ENCODE data around the gene VANGL2. TPM values are rescaled to one million over a fixed set of nuclear protein-coding genes. Genes with fewer than 3 reads are reported as not detected.
A peak's percentile ranks its signal among the peaks of the same experiment; 100 is the strongest.

VANGL2 gene
- total RNA-seq, 2 experiments from 2014 or later = not detected

- Mint-ChIP-seq H3K36me3 (ENCODE audit: low read depth) (no peaks in the 10 kb centered on the region), H3K27me3 (no peaks in the 10 kb centered on the region), H3K4me1 (ENCODE audit: low read depth) (peaks cover 47% of the 10 kb centered on the region), H3K27ac (peak overlapping the region; percentile 94), H3K4me3 (peak overlapping the region; percentile 70), H3K9me3 (no peaks in the 10 kb centered on the region)
- no peak for ATAC-seq (ENCODE audit: poor library complexity)
- H3K36me3 ChIP-seq (ENCODE audit: insufficient read depth, low read length) = no peaks in the 10 kb centered on the region
- no peaks in the 10 kb centered on the region for H3K27me3 ChIP-seq (ENCODE audit: control insufficient read depth in 1 of 2, insufficient read depth in 2 of 2, low read length in 2 of 2)
- H3K4me3 ChIP-seq (ENCODE audit: low read length) = no peak overlapping the region
- no peak for TF ChIP-seq CTCF (IDR thresholded peaks at IDR 0.05)
- ChIA-PET CTCF (interaction anchor here (1.3 kb wide), 1 partner anchor 10 kb away, joined by 3 read pairs; no protein-coding TSS in a partner anchor), POLR2A (interaction anchor here (1.8 kb wide), 1 partner anchor 13 kb away, joined by 5 read pairs; no protein-coding TSS in a partner anchor)
- H3K27ac ChIP-seq (ENCODE audit: low read depth in 1 of 2, low read length in 2 of 2) = peak overlapping the region; percentile 69 to 81
- no peak for DNase-seq
- no peaks in the 10 kb centered on the region for H3K9me3 ChIP-seq (ENCODE audit: control insufficient read depth in 1 of 2, insufficient read depth in 1 of 2, low read length in 2 of 2)
- intact Hi-C loops (cut with DNase I, micrococcal nuclease) = loop anchor here (2.0 to 5.0 kb wide), 2 partner anchors 82 to 83 kb away; partner anchors contain the start of gene SLAMF6 (in 1 of the 2)
- peaks cover 18% of the 10 kb centered on the region for H3K4me1 ChIP-seq (ENCODE audit: insufficient read depth, low read length)
Measured at GRCh38 chr1:160438935-160439334, 38.6 kb downstream of the VANGL2 start.

- intact Hi-C loops (cut with DNase I, micrococcal nuclease) = loop anchor here (2.0 to 5.0 kb wide), 2 partner anchors 81 to 83 kb away; partner anchors contain the start of gene SLAMF6 (in 1 of the 2)
- H3K4me1 Mint-ChIP-seq (ENCODE audit: low read depth) = peaks cover 51% of the 10 kb centered on the region
- no peaks in the 10 kb centered on the region for H3K36me3 ChIP-seq (ENCODE audit: insufficient read depth, low read length)
- no peaks in the 10 kb centered on the region for H3K9me3 Mint-ChIP-seq
- no peaks in the 10 kb centered on the region for H3K27me3 Mint-ChIP-seq
- no peak overlapping the region for H3K4me3 ChIP-seq (ENCODE audit: low read length)
- ChIA-PET POLR2A (interaction anchor here (1.1 to 1.8 kb wide), 2 partner anchors 10 to 12 kb away, joined by 3 to 5 read pairs; no protein-coding TSS in a partner anchor), CTCF (interaction anchor here (0.8 to 1.3 kb wide), 2 partner anchors 11 to 85 kb away, joined by 3 read pairs; no protein-coding TSS in a partner anchor)
- H3K4me3 Mint-ChIP-seq = no peak overlapping the region
- H3K27me3 ChIP-seq (ENCODE audit: control insufficient read depth in 1 of 2, insufficient read depth in 2 of 2, low read length in 2 of 2) = no peaks in the 10 kb centered on the region
- H3K27ac Mint-ChIP-seq = no peak overlapping the region
- DNase-seq = no peak
- H3K27ac ChIP-seq (ENCODE audit: low read depth in 1 of 2, low read length in 2 of 2) = no peak overlapping the region
- no peaks in the 10 kb centered on the region for H3K9me3 ChIP-seq (ENCODE audit: control insufficient read depth in 1 of 2, insufficient read depth in 1 of 2, low read length in 2 of 2)
- peaks cover 18% of the 10 kb centered on the region for H3K4me1 ChIP-seq (ENCODE audit: insufficient read depth, low read length)
- ATAC-seq (ENCODE audit: poor library complexity) = no peak
- no peak for TF ChIP-seq CTCF (IDR thresholded peaks at IDR 0.05)
- no peaks in the 10 kb centered on the region for H3K36me3 Mint-ChIP-seq (ENCODE audit: low read depth)
Measured at GRCh38 chr1:160439718-160440117, 39.4 kb downstream of the VANGL2 start.

GRCh38 chr1:160446945-160447600 lies 46.7 kb downstream of the VANGL2 start:
- TF ChIP-seq CTCF (IDR thresholded peaks at IDR 0.05) = no peak
- H3K27me3 ChIP-seq (ENCODE audit: control insufficient read depth in 1 of 2, insufficient read depth in 2 of 2, low read length in 2 of 2) = no peaks in the 10 kb centered on the region
- ChIA-PET CTCF (no interaction called here), POLR2A (no interaction called here)
- intact Hi-C loops (cut with DNase I, micrococcal nuclease) = no loop called here
- Mint-ChIP-seq H3K4me1 (ENCODE audit: low read depth) (peaks cover 70% of the 10 kb centered on the region), H3K27me3 (no peaks in the 10 kb centered on the region), H3K36me3 (ENCODE audit: low read depth) (no peaks in the 10 kb centered on the region), H3K4me3 (no peak overlapping the region), H3K27ac (peak overlapping the region; percentile 28), H3K9me3 (no peaks in the 10 kb centered on the region)
- DNase-seq = peak in 2 of 14 experiments; percentile 25 to 53
- no peaks in the 10 kb centered on the region for H3K36me3 ChIP-seq (ENCODE audit: insufficient read depth, low read length)
- H3K27ac ChIP-seq (ENCODE audit: low read depth in 1 of 2, low read length in 2 of 2) = peak overlapping the region in 1 of 2 donors; percentile 38
- peak; percentile 14 for ATAC-seq (ENCODE audit: poor library complexity)
- H3K4me3 ChIP-seq (ENCODE audit: low read length) = peak overlapping the region; percentile 2
- peaks cover 27% of the 10 kb centered on the region for H3K4me1 ChIP-seq (ENCODE audit: insufficient read depth, low read length)
- no peaks in the 10 kb centered on the region for H3K9me3 ChIP-seq (ENCODE audit: control insufficient read depth in 1 of 2, insufficient read depth in 1 of 2, low read length in 2 of 2)
